HG03354 (cell line): ENCODE data around the gene NT5C.
"Not testable (repeated sequence)": the region's sequence is repeated elsewhere in the genome, so short reads cannot be mapped to it uniquely, and the experiment has no call there.

ENCODE experiments used
- ATAC-seq: cut with Tn5 transposase; IDR thresholded peaks from one replicate; pipeline ENCODE4 v1.9.1; 2021; ENCODE audit warnings: mild to moderate bottlenecking; ENCODE audit not compliant: unreplicated experiment, poor library complexity, severe bottlenecking

The NT5C gene

GRCh38 chr17:75147878-75148546 lies 16.5 kb upstream of the NT5C start:
- ATAC-seq = no peak

- ATAC-seq = no peak
Observed at GRCh38 chr17:75146592-75146991, 15.1 kb upstream of the NT5C start.

GRCh38 chr17:75144816-75145512 lies 13.4 kb upstream of the NT5C start:
- ATAC-seq = no peak

- no peak for ATAC-seq
Observed at GRCh38 chr17:75142236-75142971, 10.9 kb upstream of the NT5C start.

GRCh38 chr17:75138519-75138918 lies 7.0 kb upstream of the NT5C start:
- ATAC-seq = no peak

GRCh38 chr17:75137762-75138161 lies 6.2 kb upstream of the NT5C start:
- ATAC-seq = not testable (repeated sequence)

GRCh38 chr17:75135946-75136345 lies 4.4 kb upstream of the NT5C start:
- ATAC-seq = no peak

- no peak for ATAC-seq
Observed at GRCh38 chr17:75135452-75135851, 3.9 kb upstream of the NT5C start.

GRCh38 chr17:75133607-75134347 lies 2.2 kb upstream of the NT5C start:
- ATAC-seq = not testable (repeated sequence)

GRCh38 chr17:75133001-75133400 lies 1.5 kb upstream of the NT5C start:
- no peak for ATAC-seq

- ATAC-seq = not testable (repeated sequence)
Observed at GRCh38 chr17:75132018-75133000, 767 bp upstream of the NT5C start.

- peak; percentile 23 for ATAC-seq
Observed at GRCh38 chr17:75130632-75131277, 787 bp downstream of the NT5C start.

- ATAC-seq = no peak
Observed at GRCh38 chr17:75130059-75130631, 1.4 kb downstream of the NT5C start.

GRCh38 chr17:75129576-75129975 lies 2.0 kb downstream of the NT5C start:
- ATAC-seq = no peak

- no peak for ATAC-seq
Observed at GRCh38 chr17:75128694-75129505, 2.6 kb downstream of the NT5C start.

- not testable (repeated sequence) for ATAC-seq
Observed at GRCh38 chr17:75127936-75128335, 3.6 kb downstream of the NT5C start.

GRCh38 chr17:75126954-75127353 lies 4.6 kb downstream of the NT5C start:
- ATAC-seq = no peak
